ENCODE measurements around the gene TSPEAR.

DNA sequence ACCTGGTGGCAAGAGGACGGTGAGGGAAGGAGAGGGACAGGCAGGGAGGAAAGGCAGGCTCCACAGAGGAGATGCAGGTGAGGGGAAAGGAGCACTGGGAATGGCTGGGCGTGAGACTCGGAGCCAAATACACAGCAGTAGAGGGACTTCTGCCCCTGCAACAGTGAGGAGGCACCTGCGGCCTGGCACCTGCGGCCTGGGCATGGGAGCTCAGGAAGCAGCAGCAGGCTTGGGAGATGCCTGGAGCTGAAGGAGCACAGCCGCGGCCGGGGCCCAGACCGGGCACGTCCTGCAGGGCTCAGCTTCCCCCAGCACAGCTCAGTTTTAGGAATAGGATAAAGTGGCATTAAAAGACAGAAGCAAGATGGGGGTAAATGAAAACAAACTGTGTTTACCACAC is 20.9 kb upstream of the TSPEAR start:
- no peak for TF ChIP-seq CTCF (IDR thresholded peaks at IDR 0.05)
- no peak for TF ChIP-seq POLR2A (IDR thresholded peaks at IDR 0.05)

Data from prostate gland (tissue), 2 donors.